Gastrocnemius medialis (tissue), 4 donors: ENCODE measurements around the gene GPR45. TPM values are rescaled to one million over a fixed set of nuclear protein-coding genes. Genes with fewer than 3 reads are reported as not detected.
A peak's percentile ranks its signal among the peaks of the same experiment; 100 is the strongest.

ENCODE experiments used
- ATAC-seq, 2 donors: fragments of 150-250 bp; one replicate each; pipeline ENCODE4 v1.9.1; 2016
- DNase-seq, 2 donors: peaks; one replicate each; pipeline ENCODE4 v3.0.0-alpha.2; 2019
- H3K27ac ChIP-seq, 4 donors: fragments of 200-600 bp; sonication (generic); 1 replicate in 1 of 4; 2 replicates in 3 of 4; pipeline ENCODE4 v1.5.1; 2016 to 2018; ENCODE audit warnings: mild to moderate bottlenecking in 2 of 4, moderate library complexity in 1 of 4
- H3K27me3 ChIP-seq, 3 donors: fragments of 200-600 bp; sonication (generic) in 2 of 3; 1 replicate in 1 of 3; 2 replicates in 2 of 3; pipeline versions ENCODE4 v1.5.1 to v1.6.0; 2016 to 2019; ENCODE audit warnings: mild to moderate bottlenecking in 1 of 3, moderate library complexity in 1 of 3
- H3K36me3 ChIP-seq, 2 donors: fragments of 200-600 bp; sonication (generic) in 1 of 2; one replicate each; pipeline ENCODE4 v1.5.1; 2017 to 2018
- H3K4me1 ChIP-seq, 2 donors: fragments of 200-600 bp; sonication (generic) in 1 of 2; one replicate each; pipeline ENCODE4 v1.5.1; 2016 to 2017; ENCODE audit warnings: mild to moderate bottlenecking in 2 of 2
- H3K4me3 ChIP-seq, 4 donors: fragments of 200-600 bp; sonication (generic) in 3 of 4; 1 replicate in 1 of 4; 2 replicates in 3 of 4; pipeline ENCODE4 v1.5.1; 2016 to 2019; ENCODE audit warnings: mild to moderate bottlenecking in 2 of 4
- H3K9me3 ChIP-seq, 3 donors: fragments of 200-600 bp; sonication (generic) in 2 of 3; 1 replicate in 1 of 3; 2 replicates in 2 of 3; pipeline ENCODE4 v1.5.1; 2016 to 2019
- CTCF ChIP-seq, 5 experiments: fragments of 450-650 bp in 3 of 5; fragments of 200-600 bp in 2 of 5; sonication (generic) in 2 of 5; IDR thresholded peaks in 4 of 5; conservative IDR thresholded peaks in 1 of 5; 1 replicate in 4 of 5; 2 replicates in 1 of 5; pipeline ENCODE4 v1.5.1; 2016 to 2019; ENCODE audit warnings: antibody characterized with exemption in 5 of 5, mild to moderate bottlenecking in 3 of 5, moderate library complexity in 3 of 5
- POLR2A ChIP-seq, 2 donors: fragments of 450-650 bp; IDR thresholded peaks; one replicate each; pipeline ENCODE4 v1.6.1; 2017; ENCODE audit warnings: antibody characterized with exemption in 2 of 2, mild to moderate bottlenecking in 2 of 2, moderate library complexity in 2 of 2
- in situ Hi-C, 4 donors: fragments of 200-750 bp; cut with MboI; loops; one replicate each; pipeline versions ENCODE4 v1.15.0 to v1.8.0; 2017; ENCODE audit warnings: low sequenced_read_pairs in 4 of 4
- intact Hi-C: fragments of 100-400 bp; cut with DNase I; formaldehyde crosslinking; loops from one replicate; pipeline ENCODE4 v1.15.1; 2023; ENCODE audit warnings: low total_unique reads
- total RNA-seq, 4 donors: library from RNA; depleted of rRNA; stranded (reverse); fragments of >200 nt; gene quantifications; one replicate each; pipeline versions ENCODE4 v1.1.0 to v1.2.3, GENCODE V29; 2016

Gene GPR45
- total RNA-seq, 4 donors from 2014 or later, result not detected

GRCh38 chr2:105220604-105221003 lies 20.9 kb upstream of the GPR45 start:
- intact Hi-C loops (no loop called here), in situ Hi-C loops (no loop called here)

DNA sequence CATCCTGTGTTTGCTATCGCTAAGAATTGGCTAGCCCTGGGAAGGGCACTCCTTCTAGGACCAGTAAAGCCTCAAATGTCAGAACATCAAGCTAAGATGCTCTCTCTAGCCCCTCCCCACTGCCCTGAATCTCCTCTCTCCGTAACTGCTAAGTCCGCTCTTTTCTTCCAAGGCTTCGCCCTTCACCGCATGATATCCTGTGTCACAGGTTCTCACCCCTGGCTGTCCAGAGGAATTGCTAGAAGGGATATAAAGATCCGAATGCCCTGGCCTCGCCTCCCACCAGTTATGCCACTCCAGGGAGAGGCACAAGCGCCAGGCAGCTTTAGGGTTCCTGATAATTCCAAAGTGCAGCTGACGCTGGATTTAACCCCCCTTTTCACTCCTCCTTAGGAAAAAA lies 17.1 kb upstream of the GPR45 start:
- DNase-seq, result no peak

More at GRCh38 chr2:105220604-105221003, 20.9 kb upstream of the GPR45 start:
- no peaks in the 10 kb centered on the region for H3K27me3 ChIP-seq
- ATAC-seq (no peak), DNase-seq (no peak)
- H3K36me3 ChIP-seq, result no peaks in the 10 kb centered on the region
- no peaks in the 10 kb centered on the region for H3K9me3 ChIP-seq
- no peaks in the 10 kb centered on the region for H3K4me1 ChIP-seq
- no peak overlapping the region for H3K27ac ChIP-seq
- H3K4me3 ChIP-seq, result no peak overlapping the region
- TF ChIP-seq CTCF (IDR thresholded peaks at IDR 0.05 in 4 of 5, conservative IDR thresholded peaks at IDR 0.05 in 1 of 5), result no peak
- no peak for TF ChIP-seq POLR2A (IDR thresholded peaks at IDR 0.05)

DNA sequence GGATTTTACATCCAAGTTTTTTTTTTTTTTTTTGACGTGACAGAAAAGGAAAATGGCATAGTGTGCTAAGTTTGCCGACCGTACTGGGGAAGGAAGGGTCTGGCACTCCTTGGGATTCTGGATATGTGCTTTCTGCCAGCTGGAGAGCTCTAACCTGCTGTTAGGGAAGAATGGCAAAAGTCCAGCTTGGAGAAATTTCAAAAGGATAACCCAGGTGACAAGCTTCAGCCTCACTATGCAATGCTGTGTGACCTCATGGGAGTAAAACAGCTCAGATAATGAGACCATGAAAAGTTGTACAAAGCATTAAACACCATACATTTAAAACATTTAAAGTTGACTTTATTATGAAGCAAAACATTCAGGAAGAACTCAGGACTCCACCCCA lies 10.3 kb upstream of the GPR45 start:
- H3K36me3 ChIP-seq, result no peaks in the 10 kb centered on the region
- intact Hi-C loops (no loop called here), in situ Hi-C loops (loop anchor here in 1 of 4 donors (10.0 kb wide), 1 partner anchor 116 kb away; no protein-coding TSS in a partner anchor)
- peaks cover 0 to 2% (median 0%) of the 10 kb centered on the region in 3 donors for H3K27me3 ChIP-seq
- H3K4me1 ChIP-seq, result no peaks in the 10 kb centered on the region
- H3K4me3 ChIP-seq, result no peak overlapping the region
- H3K27ac ChIP-seq, result no peak overlapping the region
- DNase-seq (no peak), ATAC-seq (no peak)
- TF ChIP-seq POLR2A (IDR thresholded peaks at IDR 0.05), result no peak
- no peak for TF ChIP-seq CTCF (IDR thresholded peaks at IDR 0.05 in 4 of 5, conservative IDR thresholded peaks at IDR 0.05 in 1 of 5)
- no peaks in the 10 kb centered on the region for H3K9me3 ChIP-seq

More for the DNA sequence above, 17.1 kb upstream of the GPR45 start:
- no peaks in the 10 kb centered on the region for H3K36me3 ChIP-seq
- H3K9me3 ChIP-seq, result no peaks in the 10 kb centered on the region
- TF ChIP-seq POLR2A (IDR thresholded peaks at IDR 0.05) (no peak), CTCF (IDR thresholded peaks at IDR 0.05 in 4 of 5, conservative IDR thresholded peaks at IDR 0.05 in 1 of 5) (no peak)
- H3K4me1 ChIP-seq, result no peaks in the 10 kb centered on the region
- in situ Hi-C loops, result no loop called here
- no peak overlapping the region for H3K27ac ChIP-seq
- no peaks in the 10 kb centered on the region for H3K27me3 ChIP-seq
- intact Hi-C loops, result no loop called here
- no peak for ATAC-seq
- no peak overlapping the region for H3K4me3 ChIP-seq

DNA sequence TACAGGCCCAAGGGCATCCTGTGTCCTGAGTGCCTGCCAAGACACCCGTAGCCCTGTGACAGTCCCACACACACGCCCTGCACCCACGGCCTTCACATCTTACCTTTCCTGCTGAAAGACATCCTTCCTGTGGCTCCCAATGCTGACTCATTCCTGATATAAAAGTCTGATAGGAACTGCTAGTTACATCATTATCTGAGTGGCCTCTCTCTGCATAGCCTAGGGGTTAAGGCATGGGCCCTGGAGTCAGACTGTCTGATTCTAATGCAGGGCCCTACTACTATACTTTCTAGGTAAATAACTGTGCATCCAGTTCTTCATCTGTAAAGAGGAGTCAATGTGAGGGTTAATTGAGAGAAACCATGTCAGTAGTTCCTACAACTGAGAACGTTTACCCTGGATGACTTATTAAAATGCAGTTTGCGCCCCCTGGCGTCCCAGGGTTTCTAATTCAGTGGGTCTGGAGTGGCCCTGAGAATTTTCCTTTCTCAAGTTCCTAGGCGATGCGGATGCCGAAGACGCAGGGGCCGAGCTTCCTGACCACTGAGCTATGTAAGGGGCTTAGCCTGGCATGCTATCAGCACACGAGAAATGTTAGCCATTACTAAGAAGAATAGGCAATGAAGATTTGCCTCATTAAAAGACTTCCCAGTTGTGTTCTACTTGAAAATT lies 6.0 kb upstream of the GPR45 start:
- H3K27me3 ChIP-seq, result peaks cover 0 to 2% (median 0%) of the 10 kb centered on the region in 3 donors
- in situ Hi-C loops, result loop anchor here in 2 of 4 donors (5.0 to 10.0 kb wide), 2 partner anchors 121 to 123 kb away; no protein-coding TSS in a partner anchor
- no peaks in the 10 kb centered on the region for H3K9me3 ChIP-seq
- H3K4me3 ChIP-seq, result no peak overlapping the region
- DNase-seq (peak in 1 of 2 donors; percentile 30), ATAC-seq (no peak)
- TF ChIP-seq CTCF (IDR thresholded peaks at IDR 0.05 in 4 of 5, conservative IDR thresholded peaks at IDR 0.05 in 1 of 5) (peak in 4 of 5 experiments; percentile 17 to 57 (median 35)), POLR2A (IDR thresholded peaks at IDR 0.05) (no peak)
- no peaks in the 10 kb centered on the region for H3K4me1 ChIP-seq
- no peaks in the 10 kb centered on the region for H3K36me3 ChIP-seq
- H3K27ac ChIP-seq, result no peak overlapping the region
- intact Hi-C loops, result no loop called here
